Right lobe of liver (tissue), 4 donors: ENCODE data around the gene PCCA.

Source experiments
- CTCF ChIP-seq, 4 donors: fragments of 200-600 bp in 3 of 4; fragments of 450-650 bp in 1 of 4; IDR thresholded peaks; one replicate each; pipeline versions ENCODE4 v1.5.1 to v1.8.0; 2016 to 2022; ENCODE audit warnings: antibody characterized with exemption in 4 of 4, mild to moderate bottlenecking in 2 of 4
- POLR2A ChIP-seq: fragments of 450-650 bp; IDR thresholded peaks from one replicate; pipeline ENCODE4 v1.6.1; 2017; ENCODE audit warnings: antibody characterized with exemption, mild to moderate bottlenecking
- donor health status: DM: no; HTN: no; CAD: no.
- donor health status: DM: no; HTN: no; CAD: no.
- donor health status: DM: no; HTN: yes; CAD: no.

GRCh38 chr13:100434010-100434763, 345.3 kb downstream of the PCCA start:
- TF ChIP-seq CTCF (IDR thresholded peaks at IDR 0.05) (no peak), POLR2A (no peak)
